Measurements from ENCODE around the gene SLC25A21. TPM values are rescaled to one million over a fixed set of nuclear protein-coding genes. Genes with fewer than 3 reads are reported as not detected.
A peak's percentile ranks its signal among the peaks of the same experiment; 100 is the strongest.

Gene SLC25A21
- total RNA-seq, 1 donor from 2014 or later: 6.4 TPM

DNA sequence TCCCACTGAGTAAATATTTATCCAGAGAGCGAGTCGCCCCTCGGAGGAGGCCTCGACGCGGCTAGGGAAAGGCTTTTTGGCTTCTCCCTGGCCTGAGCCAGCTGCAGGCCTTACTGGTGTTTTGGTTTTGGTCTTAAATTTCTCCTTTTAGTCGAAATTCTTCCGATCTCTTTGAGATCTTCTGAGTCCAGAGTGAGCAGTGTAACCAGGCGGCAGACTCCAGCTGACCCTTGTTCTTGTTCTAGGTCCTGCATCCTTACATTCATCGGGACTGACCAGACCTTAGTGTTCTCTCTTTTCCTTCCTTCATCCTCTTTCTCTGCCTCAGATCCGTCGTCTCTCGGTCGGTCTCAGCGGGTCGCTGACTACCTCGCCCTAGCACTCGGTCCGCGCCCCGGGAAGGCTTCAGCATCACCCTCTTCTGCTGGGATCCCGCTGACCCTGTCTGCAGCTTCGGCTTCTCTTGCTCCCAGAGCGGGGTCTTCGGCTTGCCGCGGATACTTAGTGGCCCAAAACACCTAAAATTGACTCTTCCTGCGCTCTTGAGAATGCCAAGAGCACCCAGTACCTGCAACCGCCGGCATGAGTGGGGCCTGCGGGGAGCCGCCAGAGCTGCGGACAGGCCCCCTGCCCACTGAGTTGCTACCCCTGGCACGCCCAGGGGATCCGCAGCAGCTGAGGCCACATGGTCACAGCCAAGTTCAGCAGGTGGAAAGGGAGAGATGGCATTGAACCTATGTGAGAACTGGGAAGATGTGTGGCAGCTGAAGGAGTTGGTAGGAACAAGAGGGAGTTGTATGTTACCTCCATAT is 513.2 kb downstream of the SLC25A21 start:
- peak; percentile 23 for DNase-seq (ENCODE audit: low spot score)
- peak; percentile 53 for TF ChIP-seq EZH2 (IDR thresholded peaks at IDR 0.05)
- TF ChIP-seq EZH2phosphoT487 (IDR thresholded peaks at IDR 0.05): peak; percentile 30
- TF ChIP-seq, protein P1, sequence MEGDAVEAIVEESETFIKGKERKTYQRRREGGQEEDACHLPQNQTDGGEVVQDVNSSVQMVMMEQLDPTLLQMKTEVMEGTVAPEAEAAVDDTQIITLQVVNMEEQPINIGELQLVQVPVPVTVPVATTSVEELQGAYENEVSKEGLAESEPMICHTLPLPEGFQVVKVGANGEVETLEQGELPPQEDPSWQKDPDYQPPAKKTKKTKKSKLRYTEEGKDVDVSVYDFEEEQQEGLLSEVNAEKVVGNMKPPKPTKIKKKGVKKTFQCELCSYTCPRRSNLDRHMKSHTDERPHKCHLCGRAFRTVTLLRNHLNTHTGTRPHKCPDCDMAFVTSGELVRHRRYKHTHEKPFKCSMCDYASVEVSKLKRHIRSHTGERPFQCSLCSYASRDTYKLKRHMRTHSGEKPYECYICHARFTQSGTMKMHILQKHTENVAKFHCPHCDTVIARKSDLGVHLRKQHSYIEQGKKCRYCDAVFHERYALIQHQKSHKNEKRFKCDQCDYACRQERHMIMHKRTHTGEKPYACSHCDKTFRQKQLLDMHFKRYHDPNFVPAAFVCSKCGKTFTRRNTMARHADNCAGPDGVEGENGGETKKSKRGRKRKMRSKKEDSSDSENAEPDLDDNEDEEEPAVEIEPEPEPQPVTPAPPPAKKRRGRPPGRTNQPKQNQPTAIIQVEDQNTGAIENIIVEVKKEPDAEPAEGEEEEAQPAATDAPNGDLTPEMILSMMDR (IDR thresholded peaks at IDR 0.05): no peak

DNA sequence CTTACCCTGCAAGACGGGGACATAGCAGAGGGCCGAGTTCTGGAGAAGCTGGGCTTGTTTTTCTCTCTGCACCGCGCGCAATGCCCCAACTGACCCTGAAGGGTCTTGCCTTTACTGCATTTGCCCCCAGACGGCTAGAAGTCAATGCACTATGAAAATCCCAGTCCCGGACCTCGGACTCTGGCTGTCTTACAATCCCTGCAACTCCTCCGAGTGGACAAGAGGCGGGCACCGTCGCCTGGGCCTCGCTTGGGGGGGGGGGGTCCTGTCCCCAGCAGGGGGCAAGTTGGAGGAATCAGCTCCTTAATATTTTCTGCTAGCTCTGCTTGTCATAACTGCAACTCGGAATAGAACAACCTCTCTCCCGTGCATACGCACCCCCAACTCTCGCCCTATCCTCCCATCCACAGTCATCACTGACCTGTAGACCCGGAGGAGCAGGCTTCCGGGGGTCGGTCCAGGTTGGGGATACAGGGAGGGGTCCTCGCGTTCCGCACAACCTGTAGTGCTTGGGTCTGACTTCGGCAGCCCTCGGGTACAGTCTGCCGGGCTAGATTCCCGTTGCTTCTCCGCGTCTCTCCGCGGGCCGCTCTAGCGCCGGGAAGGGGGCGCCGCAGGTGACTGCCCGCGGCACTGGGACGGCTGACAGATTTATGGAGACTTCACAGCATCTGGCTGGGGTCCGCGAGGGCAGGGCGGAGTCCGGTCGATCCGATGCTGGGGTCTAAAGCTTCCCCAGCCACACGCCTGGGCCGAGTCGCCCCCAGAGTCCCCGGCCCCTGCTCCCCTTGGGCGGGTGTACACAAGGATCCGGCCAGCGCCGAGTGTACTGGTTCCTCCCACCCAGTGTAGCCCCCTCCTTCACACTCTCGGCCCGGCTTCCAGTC is 514.0 kb downstream of the SLC25A21 start:
- Histone ChIP-seq H3K79me2 (ENCODE audit: low read depth) (no peaks in the 10 kb centered on the region), H3K9ac (no peak overlapping the region), H3K27me3 (peaks cover 100% of the 10 kb centered on the region), H3K4me2 (peak overlapping the region; percentile 68), H3K4me3 (peak overlapping the region; percentile 23), H4K20me1 (ENCODE audit: low read depth) (peaks cover 97% of the 10 kb centered on the region), H2AFZ (replicated peaks) (peak overlapping the region; percentile 8), H3K36me3 (no peaks in the 10 kb centered on the region), H3K27ac (no peak overlapping the region), H3K4me1 (peaks cover 3% of the 10 kb centered on the region), H3F3A (ENCODE audit: low read depth) (peaks cover 7% of the 10 kb centered on the region), H3K9me3 (ENCODE audit: low read depth) (no peaks in the 10 kb centered on the region)
- Mint-ChIP-seq H3K4me1 (peaks cover 30% of the 10 kb centered on the region), H3K36me3 (no peaks in the 10 kb centered on the region), H3K27me3 (ENCODE audit: insufficient read depth, low read depth) (peaks cover 98% of the 10 kb centered on the region), H3K27ac (no peak overlapping the region), H3K9me3 (peaks cover 4% of the 10 kb centered on the region), H3K4me3 (no peak overlapping the region)
- peak; percentile 68 for TF ChIP-seq EZH2 (IDR thresholded peaks at IDR 0.05)
- TF ChIP-seq, protein P1 (IDR thresholded peaks at IDR 0.05): no peak
- TF ChIP-seq EZH2phosphoT487 (IDR thresholded peaks at IDR 0.05): peak; percentile 40
- peak; percentile 46 for DNase-seq (ENCODE audit: low spot score)

More for the DNA sequence above, 513.2 kb downstream of the SLC25A21 start:
- Mint-ChIP-seq H3K27me3 (ENCODE audit: insufficient read depth, low read depth) (peaks cover 98% of the 10 kb centered on the region), H3K4me3 (no peak overlapping the region), H3K27ac (no peak overlapping the region), H3K9me3 (peaks cover 4% of the 10 kb centered on the region), H3K4me1 (peaks cover 35% of the 10 kb centered on the region), H3K36me3 (no peaks in the 10 kb centered on the region)
- Histone ChIP-seq H3F3A (ENCODE audit: low read depth) (peaks cover 7% of the 10 kb centered on the region), H3K27ac (no peak overlapping the region), H3K27me3 (peaks cover 100% of the 10 kb centered on the region), H3K9me3 (ENCODE audit: low read depth) (no peaks in the 10 kb centered on the region), H3K4me2 (no peak overlapping the region), H4K20me1 (ENCODE audit: low read depth) (peaks cover 97% of the 10 kb centered on the region), H3K9ac (no peak overlapping the region), H3K36me3 (no peaks in the 10 kb centered on the region), H2AFZ (replicated peaks) (no peak overlapping the region), H3K4me3 (no peak overlapping the region), H3K79me2 (ENCODE audit: low read depth) (no peaks in the 10 kb centered on the region), H3K4me1 (peaks cover 3% of the 10 kb centered on the region)

DNA sequence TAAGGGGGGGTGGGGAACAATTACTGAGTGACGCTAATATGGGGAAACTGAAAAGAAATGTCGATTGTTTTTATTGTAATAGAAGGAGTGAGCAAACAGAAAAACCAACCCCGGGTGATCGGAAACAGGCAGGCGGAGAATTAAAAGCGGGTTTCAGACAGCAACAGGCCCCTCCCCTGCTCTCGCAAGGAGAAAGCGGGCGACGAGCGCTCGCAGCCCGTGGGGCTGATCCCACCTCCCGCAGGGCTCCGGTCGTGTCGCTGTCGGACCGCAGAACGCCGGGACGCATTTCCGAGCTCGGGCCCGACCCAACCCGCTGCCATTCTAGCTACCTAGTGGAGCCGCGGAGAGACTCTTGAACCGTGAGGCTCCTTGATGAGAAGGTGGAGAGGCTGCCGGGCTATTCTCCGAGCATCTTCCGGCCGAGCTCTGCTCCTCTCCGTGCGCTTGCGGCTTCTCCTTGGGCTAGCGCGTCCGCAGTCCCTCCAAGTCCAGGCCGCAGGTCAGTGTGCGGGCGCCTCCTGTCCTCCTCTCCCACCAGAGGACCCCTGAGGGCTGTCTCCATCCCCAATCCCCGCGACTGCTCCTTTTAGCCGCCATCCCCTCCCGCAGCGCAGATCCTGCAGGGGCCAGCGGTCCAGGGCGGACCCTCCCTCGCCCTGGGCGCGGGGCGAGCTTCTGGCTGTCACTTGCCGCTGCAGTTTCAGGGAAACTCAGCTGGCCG is 514.8 kb downstream of the SLC25A21 start:
- Histone ChIP-seq H3F3A (ENCODE audit: low read depth) (peaks cover 6% of the 10 kb centered on the region), H3K27me3 (peaks cover 100% of the 10 kb centered on the region), H4K20me1 (ENCODE audit: low read depth) (peaks cover 97% of the 10 kb centered on the region), H3K9me3 (ENCODE audit: low read depth) (no peaks in the 10 kb centered on the region), H3K27ac (no peak overlapping the region), H3K9ac (no peak overlapping the region), H3K4me3 (peak overlapping the region; percentile 23), H3K79me2 (ENCODE audit: low read depth) (no peaks in the 10 kb centered on the region), H3K4me2 (peak overlapping the region; percentile 68), H2AFZ (replicated peaks) (peak overlapping the region; percentile 8), H3K36me3 (no peaks in the 10 kb centered on the region), H3K4me1 (no peaks in the 10 kb centered on the region)
- H3K27ac Mint-ChIP-seq: no peak overlapping the region
- H3K27me3 Mint-ChIP-seq (ENCODE audit: insufficient read depth, low read depth): peaks cover 99% of the 10 kb centered on the region
- peaks cover 27% of the 10 kb centered on the region for H3K4me1 Mint-ChIP-seq
- H3K4me3 Mint-ChIP-seq: no peak overlapping the region
- no peaks in the 10 kb centered on the region for H3K36me3 Mint-ChIP-seq
- TF ChIP-seq EZH2phosphoT487 (IDR thresholded peaks at IDR 0.05) (peak; percentile 90), EZH2 (IDR thresholded peaks at IDR 0.05) (peak; percentile 74)
- TF ChIP-seq, protein P1 (IDR thresholded peaks at IDR 0.05): no peak
- DNase-seq (ENCODE audit: low spot score): peak; percentile 72
- peaks cover 4% of the 10 kb centered on the region for H3K9me3 Mint-ChIP-seq
